BE2C (cell line): ENCODE results near the gene CNEP1R1.

Experiments
- DNase-seq: peaks from one replicate; pipeline ENCODE4 v3.0.0-alpha.2; 2020
- H3K27me3 ChIP-seq: fragments of 250-450 bp; sonication (Bioruptor Pico); 2 replicates; pipeline ENCODE4 v1.5.1; 2020; ENCODE audit warnings: mild to moderate bottlenecking
- H3K36me3 ChIP-seq: fragments of 250-450 bp; sonication (Bioruptor Pico); 2 replicates; pipeline ENCODE4 v1.5.1; 2020; ENCODE audit warnings: mild to moderate bottlenecking
- H3K4me1 ChIP-seq: fragments of 250-450 bp; sonication (Bioruptor Pico); 2 replicates; pipeline ENCODE4 v1.5.1; 2020
- H3K4me3 ChIP-seq: 2 replicates; pipeline ENCODE4 v1.5.1; 2011; ENCODE audit warnings: low read depth, low read length
- H3K9me3 ChIP-seq: fragments of 250-450 bp; sonication (Bioruptor Pico); 2 replicates; pipeline ENCODE4 v1.5.1; 2020
- CTCF ChIP-seq: IDR thresholded peaks from 2 replicates; pipeline ENCODE4 v1.5.1; 2012; ENCODE audit warnings: mild to moderate bottlenecking, low read depth, low read length

Gene CNEP1R1

DNA sequence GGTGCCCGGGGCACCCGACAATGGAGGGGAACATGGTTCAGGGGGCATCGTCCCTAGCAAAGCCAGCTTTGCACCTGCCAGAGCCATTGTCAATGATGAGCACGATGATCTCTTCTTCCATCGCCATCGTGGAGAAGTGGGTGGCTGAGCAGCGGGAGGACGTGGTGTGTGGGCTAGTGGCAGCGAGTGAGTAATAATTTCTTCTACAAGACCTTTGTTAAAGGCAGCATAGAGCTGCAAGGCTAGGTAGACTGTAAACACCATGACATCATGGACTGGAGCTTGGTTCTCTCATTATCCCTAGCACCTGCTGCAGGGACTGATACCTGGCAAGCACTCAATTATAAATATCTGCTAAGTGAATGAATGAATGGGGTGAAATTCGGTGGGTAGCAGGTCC, 34.1 kb downstream of the CNEP1R1 start:
- Histone ChIP-seq H3K9me3 (no peaks in the 10 kb centered on the region), H3K4me3 (no peak overlapping the region), H3K4me1 (no peaks in the 10 kb centered on the region), H3K36me3 (no peaks in the 10 kb centered on the region), H3K27me3 (no peaks in the 10 kb centered on the region)
- DNase-seq, result no peak
- no peak for TF ChIP-seq CTCF

- Histone ChIP-seq H3K4me1 (no peaks in the 10 kb centered on the region), H3K36me3 (no peaks in the 10 kb centered on the region), H3K9me3 (no peaks in the 10 kb centered on the region), H3K27me3 (no peaks in the 10 kb centered on the region), H3K4me3 (no peak overlapping the region)
- no peak for DNase-seq
- no peak for TF ChIP-seq CTCF
These were observed 34.6 kb downstream of the CNEP1R1 start for GRCh38 chr16:50059669-50060068.

GRCh38 chr16:50061326-50061725, 36.3 kb downstream of the CNEP1R1 start:
- no peaks in the 10 kb centered on the region for H3K27me3 ChIP-seq
- H3K4me3 ChIP-seq, result no peak overlapping the region
- H3K36me3 ChIP-seq, result 0 out of 2 replicates have a peak, but pooled peaks cover 2% of the 10 kb centered on the region
- no peaks in the 10 kb centered on the region for H3K4me1 ChIP-seq
- TF ChIP-seq CTCF, result no peak
- no peaks in the 10 kb centered on the region for H3K9me3 ChIP-seq
- DNase-seq, result no peak

- H3K36me3 ChIP-seq, result peaks cover 12% of the 10 kb centered on the region
- no peaks in the 10 kb centered on the region for H3K4me1 ChIP-seq
- DNase-seq, result no peak
- no peak for TF ChIP-seq CTCF
- no peaks in the 10 kb centered on the region for H3K9me3 ChIP-seq
- no peaks in the 10 kb centered on the region for H3K27me3 ChIP-seq
- H3K4me3 ChIP-seq, result peak overlapping the region; percentile 31; the same call in 1 of the 2 replicates
These were observed 40.2 kb downstream of the CNEP1R1 start for GRCh38 chr16:50065241-50065623.

DNA sequence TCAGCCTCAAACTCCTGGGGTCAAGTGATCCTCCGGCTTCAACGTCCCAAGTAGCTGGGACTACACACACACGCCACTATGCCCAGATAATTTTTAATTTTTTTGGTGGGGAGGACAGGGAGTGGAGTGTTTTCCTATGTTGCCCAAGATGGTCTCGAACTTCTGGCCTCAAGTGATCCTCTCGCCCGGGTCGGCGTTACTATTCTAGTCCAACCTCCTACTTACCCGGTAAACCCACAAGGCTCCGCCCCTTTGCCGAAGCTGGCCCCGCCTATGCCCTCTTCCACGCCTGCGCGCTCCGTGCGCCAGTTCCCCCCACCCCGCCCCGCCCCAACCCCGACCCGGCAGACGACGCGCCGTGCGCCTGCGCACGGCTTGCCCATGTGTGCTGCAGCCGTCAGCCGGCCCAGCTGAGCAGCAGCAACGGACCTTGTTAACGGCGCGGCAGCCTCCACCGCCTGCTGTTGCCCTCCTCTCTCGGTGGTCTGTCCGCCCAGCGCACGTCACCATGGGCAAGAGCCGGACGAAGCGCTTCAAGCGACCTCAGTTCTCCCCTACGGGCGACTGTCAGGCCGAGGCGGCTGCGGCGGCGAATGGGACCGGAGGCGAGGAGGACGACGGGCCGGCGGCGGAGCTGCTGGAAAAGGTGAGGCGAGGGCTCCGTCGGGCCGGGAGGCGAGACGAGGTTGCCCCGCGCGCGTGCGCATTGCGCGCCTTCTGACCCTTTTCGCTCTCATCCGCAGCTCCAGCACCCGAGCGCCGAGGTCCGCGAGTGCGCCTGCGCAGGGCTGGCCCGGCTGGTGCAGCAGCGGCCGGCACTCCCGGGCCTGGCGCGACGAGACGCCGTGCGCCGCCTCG, 40.8 kb downstream of the CNEP1R1 start, which contains the start of gene HEATR3:
HEATR3 (plus strand) TSS at position 347 of the 858 bp plus-strand sequence; CDS start at position 509, 162 bp downstream.
- DNase-seq, result peak; percentile 95

More for the DNA sequence above, 40.8 kb downstream of the CNEP1R1 start, which contains the start of gene HEATR3:
- TF ChIP-seq CTCF, result no peak
- Histone ChIP-seq H3K27me3 (no peaks in the 10 kb centered on the region), H3K4me3 (peak within 1 kb of the TSS; percentile 83), H3K4me1 (no peaks in the 10 kb centered on the region), H3K9me3 (no peaks in the 10 kb centered on the region), H3K36me3 (peaks cover 18% of the 10 kb centered on the region)
